Endothelial cell (in vitro differentiated cells): ENCODE data around the gene GREB1. TPM values are rescaled to one million over a fixed set of nuclear protein-coding genes. Genes with fewer than 3 reads are reported as not detected.
A peak's percentile ranks its signal among the peaks of the same experiment; 100 is the strongest.

Experiments
- DNase-seq: peaks from one replicate; pipeline ENCODE4 v3.0.0; 2021; ENCODE audit warnings: low spot score
- H3K27ac Mint-ChIP-seq: one replicate; pipeline ENCODE4 v1.8.0; 2021; ENCODE audit warnings: mixed read lengths, inconsistent platforms; ENCODE audit not compliant: unreplicated experiment
- H3K27me3 Mint-ChIP-seq: one replicate; pipeline ENCODE4 v1.8.0; 2021; ENCODE audit warnings: mild to moderate bottlenecking, moderate library complexity, mixed read lengths, inconsistent platforms; ENCODE audit not compliant: unreplicated experiment
- H3K36me3 Mint-ChIP-seq: one replicate; pipeline ENCODE4 v1.8.0; 2021; ENCODE audit warnings: mild to moderate bottlenecking, low read depth, mixed read lengths, inconsistent platforms; ENCODE audit not compliant: unreplicated experiment
- H3K4me1 Mint-ChIP-seq: one replicate; pipeline ENCODE4 v1.8.0; 2021; ENCODE audit warnings: mild to moderate bottlenecking, mixed read lengths, inconsistent platforms; ENCODE audit not compliant: unreplicated experiment
- H3K4me3 Mint-ChIP-seq: one replicate; pipeline ENCODE4 v1.8.0; 2021; ENCODE audit warnings: mild to moderate bottlenecking, mixed read lengths, inconsistent platforms; ENCODE audit not compliant: unreplicated experiment
- H3K9me3 Mint-ChIP-seq: one replicate; pipeline ENCODE4 v1.8.0; 2021; ENCODE audit warnings: mixed read lengths, inconsistent platforms; ENCODE audit not compliant: unreplicated experiment
- total RNA-seq: library from RNA; stranded (reverse); fragmentation: NEBNext Ultra II Directional; extraction: Animal tissue kit (Norgen Biotek cat#: 25700); gene quantifications from one replicate; pipeline ENCODE4 v1.2.1, GENCODE V29; 2021; ENCODE audit not compliant: unreplicated experiment
- TF ChIP-seq, protein P1 (sequence below): fragments of 200-600 bp; sonication (generic); IDR thresholded peaks from one replicate; pipeline ENCODE4 v1.5.0; 2021; ENCODE audit warnings: antibody characterized with exemption; ENCODE audit not compliant: unreplicated experiment

The GREB1 gene
- total RNA-seq, 1 donor from 2014 or later = 35.9 TPM

- H3K27ac Mint-ChIP-seq = no peak overlapping the region
- peaks cover 1% of the 10 kb centered on the region for H3K4me1 Mint-ChIP-seq
- H3K27me3 Mint-ChIP-seq = peaks cover 2% of the 10 kb centered on the region
- no peaks in the 10 kb centered on the region for H3K36me3 Mint-ChIP-seq
- no peak for DNase-seq
- TF ChIP-seq, protein P1, sequence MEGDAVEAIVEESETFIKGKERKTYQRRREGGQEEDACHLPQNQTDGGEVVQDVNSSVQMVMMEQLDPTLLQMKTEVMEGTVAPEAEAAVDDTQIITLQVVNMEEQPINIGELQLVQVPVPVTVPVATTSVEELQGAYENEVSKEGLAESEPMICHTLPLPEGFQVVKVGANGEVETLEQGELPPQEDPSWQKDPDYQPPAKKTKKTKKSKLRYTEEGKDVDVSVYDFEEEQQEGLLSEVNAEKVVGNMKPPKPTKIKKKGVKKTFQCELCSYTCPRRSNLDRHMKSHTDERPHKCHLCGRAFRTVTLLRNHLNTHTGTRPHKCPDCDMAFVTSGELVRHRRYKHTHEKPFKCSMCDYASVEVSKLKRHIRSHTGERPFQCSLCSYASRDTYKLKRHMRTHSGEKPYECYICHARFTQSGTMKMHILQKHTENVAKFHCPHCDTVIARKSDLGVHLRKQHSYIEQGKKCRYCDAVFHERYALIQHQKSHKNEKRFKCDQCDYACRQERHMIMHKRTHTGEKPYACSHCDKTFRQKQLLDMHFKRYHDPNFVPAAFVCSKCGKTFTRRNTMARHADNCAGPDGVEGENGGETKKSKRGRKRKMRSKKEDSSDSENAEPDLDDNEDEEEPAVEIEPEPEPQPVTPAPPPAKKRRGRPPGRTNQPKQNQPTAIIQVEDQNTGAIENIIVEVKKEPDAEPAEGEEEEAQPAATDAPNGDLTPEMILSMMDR = no peak
- H3K9me3 Mint-ChIP-seq = no peaks in the 10 kb centered on the region
- H3K4me3 Mint-ChIP-seq = no peak overlapping the region
Observed at GRCh38 chr2:11534071-11534745, 363 bp downstream of the GREB1 start.

GRCh38 chr2:11534746-11535484, 1.1 kb downstream of the GREB1 start:
- Mint-ChIP-seq H3K9me3 (no peaks in the 10 kb centered on the region), H3K4me1 (peaks cover 4% of the 10 kb centered on the region), H3K4me3 (no peak overlapping the region), H3K27ac (no peak overlapping the region), H3K27me3 (peaks cover 2% of the 10 kb centered on the region), H3K36me3 (no peaks in the 10 kb centered on the region)
- TF ChIP-seq, protein P1 = peak; percentile 59
- no peak for DNase-seq

GRCh38 chr2:11535899-11536344, 2.1 kb downstream of the GREB1 start:
- no peak overlapping the region for H3K27ac Mint-ChIP-seq
- H3K36me3 Mint-ChIP-seq = no peaks in the 10 kb centered on the region
- peaks cover 6% of the 10 kb centered on the region for H3K27me3 Mint-ChIP-seq
- TF ChIP-seq, protein P1 = no peak
- no peaks in the 10 kb centered on the region for H3K9me3 Mint-ChIP-seq
- peaks cover 11% of the 10 kb centered on the region for H3K4me1 Mint-ChIP-seq
- no peak overlapping the region for H3K4me3 Mint-ChIP-seq
- no peak for DNase-seq

- H3K4me3 Mint-ChIP-seq = no peak overlapping the region
- H3K36me3 Mint-ChIP-seq = no peaks in the 10 kb centered on the region
- DNase-seq = no peak
- H3K27me3 Mint-ChIP-seq = peaks cover 10% of the 10 kb centered on the region
- no peaks in the 10 kb centered on the region for H3K9me3 Mint-ChIP-seq
- no peak overlapping the region for H3K27ac Mint-ChIP-seq
- TF ChIP-seq, protein P1 = no peak
- peaks cover 27% of the 10 kb centered on the region for H3K4me1 Mint-ChIP-seq
Observed at GRCh38 chr2:11537951-11538350, 4.1 kb downstream of the GREB1 start.
